HCT116 (cell line): Measurements from ENCODE around the gene TMTC1. TPM values are rescaled to one million over a fixed set of nuclear protein-coding genes. Genes with fewer than 3 reads are reported as not detected.

ENCODE experiments used
- ATAC-seq: fragments of 200-7000 bp; cut with Tn5 transposase; 2 replicates; pipeline ENCODE4 v1.9.1; 2020; ENCODE audit warnings: mild to moderate bottlenecking, moderate library complexity
- BruUV-seq: library from RNA; stranded (reverse); fragments of 400-500 nt; replicated peaks from 2 replicates; lab custom pipeline; 2021; lab: Mats Ljungman, UMichigan
- CTCF ChIA-PET: fragments of 300-600 bp; sonication (Branson Sonifier 250); formaldehyde crosslinking; loops from one replicate; lab custom pipeline; 2021; ENCODE audit warnings: antibody characterized with exemption; lab: Charles Lee
- POLR2A ChIA-PET: fragments of 300-600, 350-600 bp; sonication (Branson Sonifier 250); formaldehyde crosslinking; loops from one replicate; lab custom pipeline; 2021; ENCODE audit warnings: antibody characterized with exemption; lab: Charles Lee
- RAD21 ChIA-PET, 2 experiments: fragments of 300-600 bp; sonication (Branson Sonifier 250); formaldehyde crosslinking; loops; one replicate each; lab custom pipeline; 2023; ENCODE audit warnings: low total read pairs in 2 of 2; ENCODE audit not compliant: uncharacterized antibody in 2 of 2, unreplicated experiment in 2 of 2, low non-redundant PET in 1 of 2; lab: Charles Lee
- DNase-seq: peaks from one replicate; pipeline ENCODE4 v3.0.0-alpha.2; 2010; ENCODE audit warnings: low read depth, low spot score
- H2AFZ ChIP-seq: fragments of 200-600 bp; shearing (Covaris generic), sonication (generic); 2 replicates; pipeline ENCODE4 v1.6.1; 2017; ENCODE audit warnings: low read depth, mixed run types, mixed read lengths, antibody characterized with exemption, low read length; ENCODE audit not compliant: poor library complexity, severe bottlenecking
- H3K27ac ChIP-seq: 2 replicates; pipeline ENCODE4 v1.5.1; 2012; ENCODE audit warnings: low read depth, low read length
- H3K27me3 ChIP-seq: fragments of 200-600 bp; sonication (generic); 2 replicates; pipeline ENCODE4 v1.6.1; 2016; ENCODE audit warnings: mixed run types, low read length, mixed read lengths; ENCODE audit not compliant: insufficient read depth
- H3K36me3 ChIP-seq, 2 experiments: fragments of 200-500 bp in 1 of 2; fragments of 200-600 bp in 1 of 2; sonication (Bioruptor generic) in 1 of 2; sonication (generic) in 1 of 2; 2 replicates each; pipeline versions ENCODE4 v1.5.1 to v1.6.1; 2014 to 2016; ENCODE audit warnings: low read length in 2 of 2, inconsistent platforms in 1 of 2, mixed read lengths in 1 of 2, mixed run types in 1 of 2; ENCODE audit not compliant: insufficient read depth in 2 of 2, control insufficient read depth in 1 of 2
- H3K4me1 ChIP-seq, 2 experiments: fragments of 200-600 bp in 1 of 2; sonication (generic) in 1 of 2; 2 replicates each; pipeline versions ENCODE4 v1.5.1 to v1.6.1; 2012 to 2017; ENCODE audit warnings: low read length in 2 of 2, inconsistent platforms in 1 of 2, mild to moderate bottlenecking in 1 of 2, mixed read lengths in 1 of 2, mixed run types in 1 of 2, moderate library complexity in 1 of 2; ENCODE audit not compliant: insufficient read depth in 2 of 2, control insufficient read depth in 1 of 2
- H3K4me2 ChIP-seq: fragments of 200-600 bp; sonication (generic); 2 replicates; pipeline ENCODE4 v1.6.1; 2017; ENCODE audit warnings: mixed run types, low read length, mixed read lengths
- H3K4me3 ChIP-seq, 2 experiments: fragments of 200-600 bp in 1 of 2; sonication (generic) in 1 of 2; replicated peaks in 1 of 2; 2 replicates each; pipeline ENCODE4 v1.5.1; 2011 to 2016; ENCODE audit warnings: low read length in 2 of 2, control low read depth in 1 of 2, low read depth in 1 of 2, mild to moderate bottlenecking in 1 of 2, mixed read lengths in 1 of 2, mixed run types in 1 of 2
- H3K79me2 ChIP-seq: fragments of 200-600 bp; sonication (generic); 2 replicates; pipeline ENCODE4 v1.6.1; 2017; ENCODE audit warnings: mild to moderate bottlenecking, mixed run types, low read length, moderate library complexity, mixed read lengths; ENCODE audit not compliant: insufficient read depth
- H3K9ac ChIP-seq: fragments of 200-600 bp; sonication (generic); 2 replicates; pipeline ENCODE4 v1.6.1; 2016; ENCODE audit warnings: low read length, mixed read lengths
- H3K9me2 ChIP-seq: fragments of 200-600 bp; sonication (generic), shearing (Covaris generic); 2 replicates; pipeline ENCODE4 v1.6.1; 2017; ENCODE audit warnings: mixed run types, mild to moderate bottlenecking, moderate library complexity; ENCODE audit not compliant: insufficient read depth
- H3K9me3 ChIP-seq, 2 experiments: fragments of 200-500 bp in 1 of 2; fragments of 200-600 bp in 1 of 2; sonication (Bioruptor generic) in 1 of 2; sonication (generic) in 1 of 2; 2 replicates each; pipeline ENCODE4 v1.6.1; 2014 to 2017; ENCODE audit warnings: low read length in 2 of 2, mixed read lengths in 2 of 2, inconsistent platforms in 1 of 2, low read depth in 1 of 2, mild to moderate bottlenecking in 1 of 2, mixed run types in 1 of 2, moderate library complexity in 1 of 2; ENCODE audit not compliant: control insufficient read depth in 1 of 2, insufficient read depth in 1 of 2
- H4K20me1 ChIP-seq: fragments of 200-600 bp; sonication (generic), shearing (Covaris generic); 2 replicates; pipeline ENCODE4 v1.6.1; 2017; ENCODE audit warnings: mixed run types, mild to moderate bottlenecking, moderate library complexity; ENCODE audit not compliant: insufficient read depth
- CEBPB ChIP-seq: IDR thresholded peaks from 2 replicates; pipeline ENCODE4 v1.6.1; 2012; ENCODE audit warnings: low read depth
- EZH2phosphoT487 ChIP-seq: fragments of 200-600 bp; IDR thresholded peaks from 2 replicates; pipeline ENCODE4 v1.6.1; 2018; ENCODE audit warnings: antibody characterized with exemption, borderline replicate concordance
- TCF7L2 ChIP-seq: IDR thresholded peaks from 2 replicates; pipeline ENCODE4 v1.7.0; 2011; ENCODE audit warnings: borderline replicate concordance, inconsistent platforms; ENCODE audit not compliant: insufficient read depth, insufficient read length; ENCODE audit errors: extremely low read depth
- YY1 ChIP-seq: IDR thresholded peaks from 2 replicates; pipeline ENCODE4 v1.6.1; 2011; ENCODE audit warnings: low read length, low read depth, moderate library complexity, mild to moderate bottlenecking; ENCODE audit not compliant: insufficient replicate concordance; ENCODE audit errors: extremely low read depth
- ZFX ChIP-seq: fragments of 450-650 bp; IDR thresholded peaks from 2 replicates; pipeline ENCODE4 v1.6.1; 2017
- intact Hi-C: fragments of 100-400 bp; cut with micrococcal nuclease; formaldehyde crosslinking; loops from 2 replicates; pipeline ENCODE4 v1.10.0; 2022
- total RNA-seq: library from RNA; stranded (reverse); gene quantifications from one replicate; pipeline ENCODE4 v1.2.1, GENCODE V29; 2021; ENCODE audit not compliant: unreplicated experiment

The TMTC1 gene
- total RNA-seq, 1 experiment from 2014 or later: 2.0 TPM

- no peak overlapping the region for H3K9ac ChIP-seq
- no TSS peak for BruUV-seq
- CTCF ChIA-PET: no interaction called here
- H4K20me1 ChIP-seq: no peaks in the 10 kb centered on the region
- intact Hi-C loops: no loop called here
- TF ChIP-seq ZFX (no peak), TCF7L2 (no peak), CEBPB (no peak)
- RAD21 ChIA-PET: no interaction called here
- 0 out of 2 replicates have a peak, but pooled peaks cover 4% of the 10 kb centered on the region for H3K27me3 ChIP-seq
- no peak overlapping the region for H3K4me2 ChIP-seq
- H3K9me2 ChIP-seq: no peaks in the 10 kb centered on the region
- POLR2A ChIA-PET: no interaction called here
- no peak overlapping the region for H3K4me3 ChIP-seq
- DNase-seq (no peak), ATAC-seq (no peak)
- no peaks in the 10 kb centered on the region for H3K9me3 ChIP-seq
- no peak overlapping the region for H3K27ac ChIP-seq
- H3K79me2 ChIP-seq: no peaks in the 10 kb centered on the region
- H3K36me3 ChIP-seq: no peaks in the 10 kb centered on the region
- H3K4me1 ChIP-seq: no peaks in the 10 kb centered on the region
- H2AFZ ChIP-seq: no peak overlapping the region
Observed at GRCh38 chr12:29509503-29509902, 274.2 kb downstream of the TMTC1 start.

- H2AFZ ChIP-seq: no peak overlapping the region
- no peak overlapping the region for H3K4me2 ChIP-seq
- TF ChIP-seq YY1: no peak
- no peak for TF ChIP-seq EZH2phosphoT487
- H3K27me3 ChIP-seq: 0 out of 2 replicates have a peak, but pooled peaks cover 4% of the 10 kb centered on the region
- no peak overlapping the region for H3K27ac ChIP-seq
- no peaks in the 10 kb centered on the region for H3K9me3 ChIP-seq
- H3K9ac ChIP-seq: no peak overlapping the region
- ATAC-seq: no peak
- no peak overlapping the region for H3K4me3 ChIP-seq
- no peaks in the 10 kb centered on the region for H3K4me1 ChIP-seq
- no TSS peak for BruUV-seq
- no peaks in the 10 kb centered on the region for H3K36me3 ChIP-seq
- ChIA-PET RAD21 (interaction anchor here in 1 of 2 experiments (0.6 kb wide), 1 partner anchor 295 kb away, joined by 3 read pairs; no protein-coding TSS in a partner anchor), CTCF (no interaction called here), POLR2A (no interaction called here)
- no peaks in the 10 kb centered on the region for H4K20me1 ChIP-seq
- no peak for DNase-seq
- intact Hi-C loops: no loop called here
- no peaks in the 10 kb centered on the region for H3K9me2 ChIP-seq
- H3K79me2 ChIP-seq: no peaks in the 10 kb centered on the region
Observed at GRCh38 chr12:29508949-29509348, 274.8 kb downstream of the TMTC1 start.
